ENCODE results near the gene DES. TPM values are rescaled to one million over a fixed set of nuclear protein-coding genes. Genes with fewer than 3 reads are reported as not detected.

The DES gene
- total RNA-seq, 2 donors from 2014 or later, result 1.1 to 3.5 TPM

DNA sequence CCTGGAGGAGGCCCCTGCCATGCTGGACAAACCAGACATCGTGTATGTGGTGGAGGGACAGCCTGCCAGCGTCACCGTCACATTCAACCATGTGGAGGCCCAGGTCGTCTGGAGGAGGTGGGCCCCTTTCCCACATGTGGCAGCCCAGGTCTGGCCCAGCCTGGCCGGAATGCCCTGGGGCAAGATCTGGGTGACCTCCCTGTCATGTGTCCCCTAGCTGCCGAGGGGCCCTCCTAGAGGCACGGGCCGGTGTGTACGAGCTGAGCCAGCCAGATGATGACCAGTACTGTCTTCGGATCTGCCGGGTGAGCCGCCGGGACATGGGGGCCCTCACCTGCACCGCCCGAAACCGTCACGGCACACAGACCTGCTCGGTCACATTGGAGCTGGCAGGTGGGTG lies 55.3 kb downstream of the DES start:
- 88 to 94% methylated on average over 10 to 18 of the region's 18 CpGs for WGBS, 2 experiments (ENCODE audit: insufficient coverage in 1 of 2, insufficient read length in 1 of 2)
- H3K27ac Mint-ChIP-seq, result no peak overlapping the region
- Histone ChIP-seq H3K4me1 (ENCODE audit: control insufficient read depth, insufficient read depth, low read length) (no peaks in the 10 kb centered on the region), H3K9me3 (ENCODE audit: control insufficient read depth, low read length) (no peaks in the 10 kb centered on the region), H3K27me3 (ENCODE audit: control insufficient read depth, insufficient read depth, low read length, poor library complexity, severe bottlenecking) (no peaks in the 10 kb centered on the region), H3K9ac (ENCODE audit: extremely low read depth, low read length, poor library complexity, severe bottlenecking) (no peak overlapping the region), H3K27ac (ENCODE audit: low read depth, low read length) (no peak overlapping the region), H3K4me3 (ENCODE audit: low read length) (no peak overlapping the region), H3K36me3 (ENCODE audit: control insufficient read depth, insufficient read depth, low read length) (no peaks in the 10 kb centered on the region)
- H3K4me1 Mint-ChIP-seq, result peaks cover 11% of the 10 kb centered on the region
- H3K36me3 Mint-ChIP-seq (ENCODE audit: low read depth), result no peaks in the 10 kb centered on the region
- DNase-seq, result no peak
- H3K4me3 Mint-ChIP-seq, result no peak overlapping the region
- H3K9me3 Mint-ChIP-seq, result no peaks in the 10 kb centered on the region
- TF ChIP-seq, protein P1, sequence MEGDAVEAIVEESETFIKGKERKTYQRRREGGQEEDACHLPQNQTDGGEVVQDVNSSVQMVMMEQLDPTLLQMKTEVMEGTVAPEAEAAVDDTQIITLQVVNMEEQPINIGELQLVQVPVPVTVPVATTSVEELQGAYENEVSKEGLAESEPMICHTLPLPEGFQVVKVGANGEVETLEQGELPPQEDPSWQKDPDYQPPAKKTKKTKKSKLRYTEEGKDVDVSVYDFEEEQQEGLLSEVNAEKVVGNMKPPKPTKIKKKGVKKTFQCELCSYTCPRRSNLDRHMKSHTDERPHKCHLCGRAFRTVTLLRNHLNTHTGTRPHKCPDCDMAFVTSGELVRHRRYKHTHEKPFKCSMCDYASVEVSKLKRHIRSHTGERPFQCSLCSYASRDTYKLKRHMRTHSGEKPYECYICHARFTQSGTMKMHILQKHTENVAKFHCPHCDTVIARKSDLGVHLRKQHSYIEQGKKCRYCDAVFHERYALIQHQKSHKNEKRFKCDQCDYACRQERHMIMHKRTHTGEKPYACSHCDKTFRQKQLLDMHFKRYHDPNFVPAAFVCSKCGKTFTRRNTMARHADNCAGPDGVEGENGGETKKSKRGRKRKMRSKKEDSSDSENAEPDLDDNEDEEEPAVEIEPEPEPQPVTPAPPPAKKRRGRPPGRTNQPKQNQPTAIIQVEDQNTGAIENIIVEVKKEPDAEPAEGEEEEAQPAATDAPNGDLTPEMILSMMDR (conservative IDR thresholded peaks at IDR 0.05), result no peak
- peaks cover 2% of the 10 kb centered on the region for H3K27me3 Mint-ChIP-seq (ENCODE audit: insufficient read depth)

DNA sequence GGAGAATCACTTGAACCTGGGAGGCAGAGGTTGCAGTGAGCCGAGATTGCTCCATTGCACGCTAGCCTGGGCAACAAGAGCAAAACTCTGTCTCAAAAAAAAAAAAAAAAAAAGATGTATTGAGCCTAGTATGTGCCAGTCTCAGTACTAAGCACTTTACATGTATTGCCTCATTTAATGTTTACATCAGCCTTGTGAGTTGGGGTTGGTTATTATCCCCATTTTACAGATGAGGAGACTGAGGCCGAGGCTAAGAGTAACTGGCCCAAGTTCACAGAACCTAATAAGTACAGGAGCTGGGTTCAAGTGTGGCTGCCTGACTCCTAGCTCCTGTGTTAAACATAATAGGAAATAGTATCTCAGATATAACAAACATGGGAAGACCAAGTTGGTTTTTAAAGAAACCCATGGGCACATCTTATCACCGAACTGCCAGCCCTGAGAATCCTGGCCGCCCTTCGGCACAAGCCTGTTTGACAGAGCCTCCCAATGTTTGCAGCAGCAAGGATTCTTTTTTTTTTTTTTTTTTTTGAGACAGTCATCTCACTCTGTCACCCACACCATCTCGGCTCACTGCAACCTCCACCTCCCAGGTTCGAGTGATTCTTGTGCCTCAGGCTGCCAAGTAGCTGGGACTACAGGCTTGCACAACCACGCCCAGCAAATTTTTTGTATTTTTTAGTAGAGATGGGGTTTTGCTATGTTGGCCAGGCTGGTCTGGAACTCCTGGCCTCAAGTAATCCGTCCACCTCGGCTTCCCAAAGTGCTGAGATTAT lies 56.3 kb downstream of the DES start:
- no peaks in the 10 kb centered on the region for H3K9me3 Mint-ChIP-seq

DNA sequence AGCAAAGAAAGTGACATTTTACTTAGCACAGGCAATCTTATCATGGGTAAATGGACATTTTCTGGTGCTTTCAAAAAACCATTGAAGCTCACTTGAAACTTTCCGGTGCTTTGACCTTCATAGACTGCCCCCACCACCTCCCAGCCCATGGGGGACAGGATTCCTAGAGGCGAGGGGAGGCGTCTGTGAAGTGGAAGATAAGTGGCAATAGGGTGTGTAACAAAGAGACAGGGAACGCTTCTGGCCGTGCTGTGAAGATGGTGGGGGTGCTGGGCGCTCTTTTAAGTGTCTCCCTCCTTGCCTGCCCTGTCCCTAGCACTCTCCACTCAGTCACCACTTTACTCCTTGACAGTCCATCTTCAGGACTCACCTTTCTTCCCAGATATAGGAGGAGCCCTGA lies 57.1 kb downstream of the DES start:
- Histone ChIP-seq H3K9me3 (ENCODE audit: control insufficient read depth, low read length) (no peaks in the 10 kb centered on the region), H3K27ac (ENCODE audit: low read depth, low read length) (no peak overlapping the region), H3K27me3 (ENCODE audit: control insufficient read depth, insufficient read depth, low read length, poor library complexity, severe bottlenecking) (no peaks in the 10 kb centered on the region), H3K4me3 (ENCODE audit: low read length) (no peak overlapping the region), H3K36me3 (ENCODE audit: control insufficient read depth, insufficient read depth, low read length) (no peaks in the 10 kb centered on the region), H3K4me1 (ENCODE audit: control insufficient read depth, insufficient read depth, low read length) (no peaks in the 10 kb centered on the region), H3K9ac (ENCODE audit: extremely low read depth, low read length, poor library complexity, severe bottlenecking) (no peak overlapping the region)
- Mint-ChIP-seq H3K36me3 (ENCODE audit: low read depth) (no peaks in the 10 kb centered on the region), H3K27me3 (ENCODE audit: insufficient read depth) (peaks cover 14% of the 10 kb centered on the region), H3K4me3 (no peak overlapping the region), H3K27ac (no peak overlapping the region), H3K4me1 (peaks cover 11% of the 10 kb centered on the region), H3K9me3 (no peaks in the 10 kb centered on the region)
- DNase-seq, result no peak
- TF ChIP-seq, protein P1 (conservative IDR thresholded peaks at IDR 0.05), result no peak
- 79 to 88% methylated on average over 1 to 6 of the region's 6 CpGs for WGBS, 2 experiments (ENCODE audit: insufficient coverage in 1 of 2, insufficient read length in 1 of 2)

More for the DNA sequence above, 56.3 kb downstream of the DES start:
- Mint-ChIP-seq H3K4me3 (no peak overlapping the region), H3K27me3 (ENCODE audit: insufficient read depth) (peaks cover 10% of the 10 kb centered on the region), H3K27ac (no peak overlapping the region), H3K4me1 (peaks cover 11% of the 10 kb centered on the region), H3K36me3 (ENCODE audit: low read depth) (no peaks in the 10 kb centered on the region)
- no peaks in the 10 kb centered on the region for H3K36me3 ChIP-seq (ENCODE audit: control insufficient read depth, insufficient read depth, low read length)
- no peaks in the 10 kb centered on the region for H3K4me1 ChIP-seq (ENCODE audit: control insufficient read depth, insufficient read depth, low read length)
- 81 to 85% methylated on average over 7 to 11 of the region's 11 CpGs for WGBS, 2 experiments (ENCODE audit: insufficient coverage in 1 of 2, insufficient read length in 1 of 2)
- H3K4me3 ChIP-seq (ENCODE audit: low read length), result no peak overlapping the region
- H3K27ac ChIP-seq (ENCODE audit: low read depth, low read length), result no peak overlapping the region
- no peaks in the 10 kb centered on the region for H3K27me3 ChIP-seq (ENCODE audit: control insufficient read depth, insufficient read depth, low read length, poor library complexity, severe bottlenecking)
- H3K9ac ChIP-seq (ENCODE audit: extremely low read depth, low read length, poor library complexity, severe bottlenecking), result no peak overlapping the region
- TF ChIP-seq, protein P1 (conservative IDR thresholded peaks at IDR 0.05), result no peak
- DNase-seq, result no peak
- no peaks in the 10 kb centered on the region for H3K9me3 ChIP-seq (ENCODE audit: control insufficient read depth, low read length)

Data from endodermal cell (in vitro differentiated cells).